SK-N-MC (cell line): Measurements from ENCODE around the gene IFITM2.

Experiments used
- DNase-seq: peaks from one replicate; pipeline ENCODE4 v3.0.0-alpha.2; 2011; ENCODE audit warnings: low read depth, low spot score
- H3K27ac ChIP-seq: fragments of 200-600 bp; sonication (generic); 2 replicates; pipeline ENCODE4 v1.5.1; 2016; ENCODE audit warnings: mixed run types
- H3K36me3 ChIP-seq: fragments of 200-600 bp; sonication (generic); 2 replicates; pipeline ENCODE4 v1.6.1; 2017; ENCODE audit warnings: antibody characterized with exemption, low read length, mixed read lengths; ENCODE audit not compliant: insufficient read depth
- H3K4me3 ChIP-seq: fragments of 200-600 bp; sonication (generic); 2 replicates; pipeline ENCODE4 v1.5.1; 2016
- H3K9ac ChIP-seq: fragments of 200-600 bp; sonication (generic); 2 replicates; pipeline ENCODE4 v1.8.0; 2017; ENCODE audit warnings: mixed run types, mixed read lengths; ENCODE audit not compliant: insufficient read length
- H3K9me3 ChIP-seq: fragments of 200-600 bp; sonication (generic); 2 replicates; pipeline ENCODE4 v1.6.1; 2017; ENCODE audit warnings: low read depth, mild to moderate bottlenecking, antibody characterized with exemption, low read length, moderate library complexity, mixed read lengths
- EZH2 ChIP-seq: fragments of 200-600 bp; sonication (generic); IDR thresholded peaks from one replicate; pipeline ENCODE4 v1.6.1; 2017; ENCODE audit warnings: antibody characterized with exemption
- FOXP2 ChIP-seq: optimal IDR thresholded peaks from 2 replicates; pipeline ENCODE3; 2011; ENCODE audit warnings: mild to moderate bottlenecking, moderate library complexity; ENCODE audit not compliant: insufficient read depth; ENCODE audit errors: extremely low read length, control extremely low read depth
- POLR2AphosphoS5 ChIP-seq: IDR thresholded peaks from 2 replicates; pipeline ENCODE4 v1.6.1; 2012; ENCODE audit warnings: mild to moderate bottlenecking, low read depth, low read length, borderline replicate concordance

The IFITM2 gene

GRCh38 chr11:270451-271318 is 36.9 kb upstream of the IFITM2 start:
- H3K9ac ChIP-seq: no peak overlapping the region
- no peak for DNase-seq
- H3K9me3 ChIP-seq: 0 out of 2 replicates have a peak, but pooled peaks cover 2% of the 10 kb centered on the region
- no peak overlapping the region for H3K27ac ChIP-seq
- TF ChIP-seq POLR2AphosphoS5 (no peak), FOXP2 (no peak)
- H3K4me3 ChIP-seq: no peak overlapping the region
- H3K36me3 ChIP-seq: no peaks in the 10 kb centered on the region

- H3K9ac ChIP-seq: no peak overlapping the region
- H3K27ac ChIP-seq: no peak overlapping the region
- H3K9me3 ChIP-seq: peaks cover 2% of the 10 kb centered on the region; the same call in 1 of the 2 replicates
- DNase-seq: no peak
- no peaks in the 10 kb centered on the region for H3K36me3 ChIP-seq
- H3K4me3 ChIP-seq: no peak overlapping the region
- TF ChIP-seq POLR2AphosphoS5: no peak
- no peak for TF ChIP-seq EZH2
- no peak for TF ChIP-seq FOXP2
Observed at GRCh38 chr11:271319-271715, 36.3 kb upstream of the IFITM2 start.

- Histone ChIP-seq H3K9ac (no peak overlapping the region), H3K27ac (no peak overlapping the region)
Observed at GRCh38 chr11:272195-272930, 35.3 kb upstream of the IFITM2 start.

DNA sequence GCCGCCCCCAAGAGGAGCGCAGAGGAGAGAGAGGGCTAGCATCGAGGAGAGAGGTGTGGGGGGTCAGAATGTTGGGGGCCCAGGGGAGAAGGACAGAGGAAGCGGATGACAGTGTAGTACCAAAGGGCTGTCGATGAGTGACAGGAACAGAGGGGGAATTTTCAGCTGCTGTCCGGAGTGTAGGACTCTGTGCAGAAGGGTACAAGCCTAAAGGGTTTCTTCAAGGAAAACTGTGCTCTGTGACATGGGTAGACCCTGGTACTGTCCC is 34.8 kb upstream of the IFITM2 start:
- H3K9ac ChIP-seq: no peak overlapping the region
- no peak overlapping the region for H3K27ac ChIP-seq
- H3K36me3 ChIP-seq: no peaks in the 10 kb centered on the region
- no peaks in the 10 kb centered on the region; the same call in 1 of the 2 replicates for H3K9me3 ChIP-seq
- no peak for TF ChIP-seq POLR2AphosphoS5
- TF ChIP-seq EZH2: no peak
- TF ChIP-seq FOXP2: no peak
- H3K4me3 ChIP-seq: no peak overlapping the region
- no peak for DNase-seq

More at GRCh38 chr11:272195-272930, 35.3 kb upstream of the IFITM2 start:
- no peak overlapping the region for H3K4me3 ChIP-seq
- TF ChIP-seq POLR2AphosphoS5 (no peak), FOXP2 (no peak), EZH2 (no peak)
- no peak for DNase-seq
- no peaks in the 10 kb centered on the region; the same call in 1 of the 2 replicates for H3K9me3 ChIP-seq
- H3K36me3 ChIP-seq: no peaks in the 10 kb centered on the region

DNA sequence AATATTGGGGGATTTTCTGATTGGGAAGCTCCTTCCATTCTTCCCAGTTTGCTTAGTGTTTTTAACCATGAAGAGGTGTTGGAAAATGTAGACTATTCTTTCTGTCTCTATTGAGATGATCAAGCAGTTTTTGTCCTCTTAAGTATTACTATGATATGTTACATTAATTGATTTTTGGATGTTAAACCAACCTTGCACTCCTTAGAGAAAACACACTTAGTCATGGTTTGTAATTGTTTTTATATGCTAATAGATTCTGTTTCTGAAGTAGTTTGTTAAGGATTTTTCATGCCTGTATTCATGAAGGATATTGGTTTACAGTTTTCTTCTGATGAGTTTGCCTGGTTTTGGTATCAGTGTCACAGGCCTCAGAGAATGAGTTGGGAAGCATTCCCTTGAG is 31.4 kb upstream of the IFITM2 start:
- no peak for DNase-seq
- Histone ChIP-seq H3K9ac (no peak overlapping the region), H3K9me3 (no peaks in the 10 kb centered on the region; the same call in 1 of the 2 replicates), H3K27ac (no peak overlapping the region), H3K36me3 (no peaks in the 10 kb centered on the region), H3K4me3 (no peak overlapping the region)
- no peak for TF ChIP-seq FOXP2

GRCh38 chr11:278001-278951 is 29.3 kb upstream of the IFITM2 start, which contains the start of gene NLRP6:
Gene NLRP6, plus strand, starts transcription at chr11:278407. Its CDS starts 163 bp downstream, at chr11:278570.
- no peaks in the 10 kb centered on the region; the same call in 1 of the 2 replicates for H3K9me3 ChIP-seq
- no peaks in the 10 kb centered on the region for H3K36me3 ChIP-seq
- no peak within 1 kb of the TSS for H3K4me3 ChIP-seq
- no peak within 1 kb of the TSS for H3K27ac ChIP-seq
- no peak within 1 kb of the TSS for H3K9ac ChIP-seq
- no peak for DNase-seq
- no peak for TF ChIP-seq FOXP2
- TF ChIP-seq POLR2AphosphoS5: no peak
- no peak for TF ChIP-seq EZH2

- TF ChIP-seq EZH2: no peak
- Histone ChIP-seq H3K4me3 (peak overlapping the region; percentile 40), H3K9ac (no peak overlapping the region), H3K27ac (no peak overlapping the region), H3K9me3 (no peaks in the 10 kb centered on the region; the same call in 1 of the 2 replicates), H3K36me3 (no peaks in the 10 kb centered on the region)
- no peak for DNase-seq
Observed at GRCh38 chr11:279040-279965, 28.3 kb upstream of the IFITM2 start.
